Measurements from ENCODE around the gene BNC2. TPM values are rescaled to one million over a fixed set of nuclear protein-coding genes. Genes with fewer than 3 reads are reported as not detected.

The BNC2 gene
- total RNA-seq, 4 donors from 2014 or later = 3.9 to 45.4 (median 13.1) TPM

DNA sequence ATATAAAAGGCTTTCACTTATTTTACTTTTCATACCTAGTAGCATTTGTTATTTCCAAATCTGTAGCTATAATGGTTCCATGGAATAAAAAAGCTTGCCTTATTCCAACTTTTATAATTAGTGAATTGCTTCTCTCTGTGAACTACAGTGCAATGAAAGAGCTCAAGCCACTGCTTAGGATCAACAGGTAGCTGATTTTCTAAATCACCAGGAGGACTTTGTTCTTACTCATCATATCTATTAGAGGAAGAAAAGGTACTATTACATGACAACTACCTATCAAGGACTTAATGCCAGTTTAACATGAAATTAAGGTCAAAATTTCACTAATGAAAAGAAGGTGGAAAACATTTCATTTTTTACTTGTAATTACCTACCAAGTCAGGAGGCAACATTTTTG, 414.6 kb downstream of the BNC2 start:
- TF ChIP-seq POLR2A (IDR thresholded peaks at IDR 0.05) = no peak
- TF ChIP-seq, protein P1, sequence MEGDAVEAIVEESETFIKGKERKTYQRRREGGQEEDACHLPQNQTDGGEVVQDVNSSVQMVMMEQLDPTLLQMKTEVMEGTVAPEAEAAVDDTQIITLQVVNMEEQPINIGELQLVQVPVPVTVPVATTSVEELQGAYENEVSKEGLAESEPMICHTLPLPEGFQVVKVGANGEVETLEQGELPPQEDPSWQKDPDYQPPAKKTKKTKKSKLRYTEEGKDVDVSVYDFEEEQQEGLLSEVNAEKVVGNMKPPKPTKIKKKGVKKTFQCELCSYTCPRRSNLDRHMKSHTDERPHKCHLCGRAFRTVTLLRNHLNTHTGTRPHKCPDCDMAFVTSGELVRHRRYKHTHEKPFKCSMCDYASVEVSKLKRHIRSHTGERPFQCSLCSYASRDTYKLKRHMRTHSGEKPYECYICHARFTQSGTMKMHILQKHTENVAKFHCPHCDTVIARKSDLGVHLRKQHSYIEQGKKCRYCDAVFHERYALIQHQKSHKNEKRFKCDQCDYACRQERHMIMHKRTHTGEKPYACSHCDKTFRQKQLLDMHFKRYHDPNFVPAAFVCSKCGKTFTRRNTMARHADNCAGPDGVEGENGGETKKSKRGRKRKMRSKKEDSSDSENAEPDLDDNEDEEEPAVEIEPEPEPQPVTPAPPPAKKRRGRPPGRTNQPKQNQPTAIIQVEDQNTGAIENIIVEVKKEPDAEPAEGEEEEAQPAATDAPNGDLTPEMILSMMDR (IDR thresholded peaks at IDR 0.05) = no peak
- H3K27me3 ChIP-seq = no peaks in the 10 kb centered on the region
- H3K4me1 ChIP-seq = no peaks in the 10 kb centered on the region
- no peaks in the 10 kb centered on the region for H3K36me3 ChIP-seq
- H3K4me3 ChIP-seq = no peak overlapping the region
- DNase-seq = no peak
- no peaks in the 10 kb centered on the region for H3K9me3 ChIP-seq
- H3K27ac ChIP-seq = no peak overlapping the region

DNA sequence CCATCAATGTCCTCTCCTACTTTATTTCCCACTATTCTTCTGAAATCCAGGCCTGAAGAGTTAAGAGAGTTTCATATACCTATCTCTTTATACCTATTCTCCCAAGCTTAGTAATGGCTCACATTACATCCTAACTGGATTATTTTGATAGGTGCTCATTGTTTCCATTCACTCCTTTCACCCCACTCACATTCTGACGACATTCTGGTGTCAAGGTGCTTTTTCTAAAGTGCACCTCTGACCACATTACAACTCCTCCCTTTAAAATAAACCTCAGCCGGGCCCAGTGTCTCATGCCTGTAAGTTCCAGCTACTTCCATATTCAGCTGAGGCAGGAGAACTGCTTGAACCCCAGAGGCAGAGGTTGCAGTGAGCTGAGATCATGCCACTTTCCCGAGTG, 417.1 kb downstream of the BNC2 start:
- Histone ChIP-seq H3K4me3 (no peak overlapping the region), H3K36me3 (no peaks in the 10 kb centered on the region), H3K27me3 (no peaks in the 10 kb centered on the region), H3K9me3 (no peaks in the 10 kb centered on the region), H3K4me1 (no peaks in the 10 kb centered on the region), H3K27ac (no peak overlapping the region)
- TF ChIP-seq POLR2A (IDR thresholded peaks at IDR 0.05) = no peak
- TF ChIP-seq, protein P1 (IDR thresholded peaks at IDR 0.05) = no peak
- DNase-seq = no peak

DNA sequence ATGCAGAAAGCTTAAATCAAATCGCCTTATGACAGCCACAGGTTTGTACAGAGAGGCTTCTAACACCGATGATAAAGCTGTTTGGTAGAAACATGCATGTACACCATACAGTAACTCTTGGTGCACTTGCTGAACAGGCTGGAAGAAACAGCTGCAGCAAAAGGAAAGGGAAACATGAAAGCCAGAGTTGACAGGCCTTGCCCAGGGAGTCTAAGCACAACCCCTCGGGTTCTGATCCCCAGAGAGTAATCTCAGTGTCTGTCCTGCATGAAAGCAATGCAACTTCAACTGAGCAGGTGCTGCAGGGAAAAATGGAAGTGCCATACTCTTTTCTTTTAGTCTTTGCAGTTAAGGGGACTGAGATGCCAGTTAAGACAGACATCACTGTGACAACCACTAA, 419.9 kb downstream of the BNC2 start:
- Histone ChIP-seq H3K36me3 (no peaks in the 10 kb centered on the region), H3K4me1 (no peaks in the 10 kb centered on the region), H3K4me3 (no peak overlapping the region), H3K9me3 (no peaks in the 10 kb centered on the region), H3K27me3 (no peaks in the 10 kb centered on the region), H3K27ac (no peak overlapping the region)
- TF ChIP-seq, protein P1 (IDR thresholded peaks at IDR 0.05) = no peak
- no peak for TF ChIP-seq POLR2A (IDR thresholded peaks at IDR 0.05)
- no peak for DNase-seq

DNA sequence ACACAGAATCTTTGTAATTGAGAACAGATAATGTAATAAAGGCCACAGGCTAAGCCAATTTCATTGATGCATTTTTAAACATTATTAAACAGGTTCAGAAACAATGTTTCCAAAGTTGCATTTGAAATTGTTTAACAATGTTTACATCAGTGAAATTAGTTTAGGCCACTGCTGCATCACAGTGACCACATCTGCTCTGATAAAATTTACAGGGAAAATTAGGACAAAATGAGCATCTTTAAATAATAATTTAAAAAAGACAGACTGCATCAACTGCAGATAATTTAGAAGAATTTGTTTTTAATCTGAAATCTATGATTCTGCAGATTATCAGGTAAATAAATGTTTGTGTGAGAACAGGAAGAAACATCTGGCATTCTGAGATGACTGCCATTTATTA, 420.4 kb downstream of the BNC2 start:
- H3K27ac ChIP-seq = no peak overlapping the region
- H3K27me3 ChIP-seq = no peaks in the 10 kb centered on the region
- TF ChIP-seq, protein P1 (IDR thresholded peaks at IDR 0.05) = no peak
- TF ChIP-seq POLR2A (IDR thresholded peaks at IDR 0.05) = no peak
- DNase-seq = no peak
- no peaks in the 10 kb centered on the region for H3K9me3 ChIP-seq
- no peak overlapping the region for H3K4me3 ChIP-seq
- no peaks in the 10 kb centered on the region for H3K36me3 ChIP-seq
- no peaks in the 10 kb centered on the region for H3K4me1 ChIP-seq

DNA sequence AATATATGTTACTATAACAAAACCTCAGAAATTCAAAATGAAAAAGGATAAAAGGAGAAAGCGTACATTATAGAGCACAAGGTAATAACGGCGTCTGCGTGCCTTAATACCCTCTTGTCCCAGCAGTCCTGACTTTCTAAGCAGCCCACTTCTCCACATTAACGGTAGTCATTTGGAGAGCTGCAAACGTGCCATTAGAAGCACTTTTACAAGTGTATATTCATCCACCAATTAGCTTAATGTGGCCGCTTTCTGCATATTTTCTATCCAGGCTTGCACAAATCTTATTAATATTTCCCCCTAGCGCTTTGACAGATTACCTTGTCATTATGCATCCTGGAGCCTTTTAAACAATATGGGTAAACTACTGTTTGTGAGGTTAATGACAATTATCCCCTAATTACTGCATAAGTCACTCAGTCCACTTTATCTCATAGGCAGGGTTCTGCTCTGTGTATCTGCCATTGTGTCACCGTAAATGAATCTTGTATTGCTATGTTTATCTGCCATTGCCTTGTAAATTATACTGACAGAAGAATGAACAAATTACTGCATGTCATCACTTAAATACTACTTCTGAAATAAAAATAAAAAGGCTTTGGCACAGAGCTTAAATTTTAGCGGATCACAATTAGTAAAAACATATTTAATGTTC, 421.3 kb downstream of the BNC2 start:
- no peak for DNase-seq

More for the DNA sequence above, 421.3 kb downstream of the BNC2 start:
- no peaks in the 10 kb centered on the region for H3K27me3 ChIP-seq
- no peak overlapping the region for H3K27ac ChIP-seq
- H3K36me3 ChIP-seq = no peaks in the 10 kb centered on the region
- no peak for TF ChIP-seq POLR2A (IDR thresholded peaks at IDR 0.05)
- TF ChIP-seq, protein P1 (IDR thresholded peaks at IDR 0.05) = no peak
- no peak overlapping the region for H3K4me3 ChIP-seq
- no peaks in the 10 kb centered on the region for H3K4me1 ChIP-seq
- H3K9me3 ChIP-seq = no peaks in the 10 kb centered on the region

All from Peyer's patch (tissue), 4 donors.